Hypothalamus (tissue), 51 donors: ENCODE measurements around the gene BIRC7.
A peak's percentile ranks its signal among the peaks of the same experiment; 100 is the strongest.

Source experiments
- DNase-seq, 51 donors: peaks; one replicate each; lab custom pipeline; 2025; lab: John Stamatoyannopoulos, UW

Gene BIRC7

GRCh38 chr20:63261795-63262528 is 26.3 kb downstream of the BIRC7 start:
- no peak for DNase-seq

- no peak for DNase-seq
These were observed 27.1 kb downstream of the BIRC7 start for GRCh38 chr20:63262836-63263235.

GRCh38 chr20:63264000-63264399 is 28.3 kb downstream of the BIRC7 start:
- no peak for DNase-seq

GRCh38 chr20:63264519-63264918 is 28.8 kb downstream of the BIRC7 start:
- peak in 20 of 51 donors; percentile 7 to 43 (median 31) for DNase-seq

- DNase-seq: no peak
These were observed 30.3 kb downstream of the BIRC7 start for GRCh38 chr20:63265891-63266515.

- peak in 1 of 51 donors; percentile 5 for DNase-seq
These were observed 32.0 kb downstream of the BIRC7 start for GRCh38 chr20:63267691-63268090.

- no peak for DNase-seq
These were observed 32.6 kb downstream of the BIRC7 start for GRCh38 chr20:63268256-63268655.

GRCh38 chr20:63268671-63269439 is 33.1 kb downstream of the BIRC7 start:
- peak in 1 of 51 donors; percentile 10 for DNase-seq

GRCh38 chr20:63269724-63270123 is 34.0 kb downstream of the BIRC7 start:
- DNase-seq: no peak

GRCh38 chr20:63270606-63271325 is 35.1 kb downstream of the BIRC7 start:
- no peak for DNase-seq

GRCh38 chr20:63272105-63273058 is 36.7 kb downstream of the BIRC7 start, which contains the start of gene ARFGAP1:
ARFGAP1 (plus strand) TSS chr20:63272813; CDS start chr20:63275581, 2,768 bp downstream.
- DNase-seq: peak in 50 of 51 donors; percentile 14 to 94 (median 82)

- no peak for DNase-seq
These were observed 37.4 kb downstream of the BIRC7 start for GRCh38 chr20:63273059-63273579.

GRCh38 chr20:63273635-63274380 is 38.1 kb downstream of the BIRC7 start:
- DNase-seq: no peak

GRCh38 chr20:63274381-63275228 is 38.9 kb downstream of the BIRC7 start:
- no peak for DNase-seq

- DNase-seq: no peak
These were observed 40.1 kb downstream of the BIRC7 start for GRCh38 chr20:63275825-63276224.

GRCh38 chr20:63276956-63277355 is 41.3 kb downstream of the BIRC7 start:
- DNase-seq: no peak

- DNase-seq: no peak
These were observed 42.0 kb downstream of the BIRC7 start for GRCh38 chr20:63277466-63278272.
